ENCODE data around the gene VGLL4. TPM values are rescaled to one million over a fixed set of nuclear protein-coding genes. Genes with fewer than 3 reads are reported as not detected.

VGLL4 gene
- polyA plus RNA-seq, 4 donors = 101 to 123 (median 118) TPM

- DNase-seq (ENCODE audit: low read depth in 4 of 4, low spot score in 2 of 4) = no peak
Measured at GRCh38 chr3:11569156-11569741, 74.5 kb downstream of the VGLL4 start.

GRCh38 chr3:11568503-11569155, 75.1 kb downstream of the VGLL4 start:
- DNase-seq (ENCODE audit: low read depth in 4 of 4, low spot score in 2 of 4) = no peak

GRCh38 chr3:11567516-11568467, 75.9 kb downstream of the VGLL4 start:
- no peak for DNase-seq (ENCODE audit: low read depth in 4 of 4, low spot score in 2 of 4)

DNA sequence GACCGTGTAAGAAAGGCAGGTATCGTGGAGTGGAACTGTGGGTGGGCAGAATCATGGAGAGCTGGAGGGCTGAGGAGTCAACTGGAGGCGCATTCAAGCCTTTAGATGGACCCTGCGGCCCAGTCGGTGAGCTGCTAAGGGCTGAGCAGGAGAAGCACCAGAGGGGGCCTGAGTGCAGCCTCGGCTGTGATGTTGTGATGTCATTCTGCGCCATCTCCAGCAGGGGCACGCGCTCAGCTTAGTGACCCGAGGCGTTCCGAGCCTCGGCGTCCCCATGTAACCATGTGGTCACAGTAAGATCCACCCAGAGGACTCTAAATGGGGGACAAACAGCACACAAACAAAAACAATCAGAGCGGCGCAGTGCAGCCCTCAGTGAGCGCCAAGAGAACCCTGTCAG, 76.8 kb downstream of the VGLL4 start:
- DNase-seq (ENCODE audit: low read depth in 4 of 4, low spot score in 2 of 4) = no peak

GRCh38 chr3:11566478-11566877, 77.2 kb downstream of the VGLL4 start:
- DNase-seq (ENCODE audit: low read depth in 4 of 4, low spot score in 2 of 4) = no peak

- no peak for DNase-seq (ENCODE audit: low read depth in 4 of 4, low spot score in 2 of 4)
Measured at GRCh38 chr3:11565932-11566331, 77.8 kb downstream of the VGLL4 start.

GRCh38 chr3:11565492-11565891, 78.2 kb downstream of the VGLL4 start:
- no peak for DNase-seq (ENCODE audit: low read depth in 4 of 4, low spot score in 2 of 4)

GRCh38 chr3:11565072-11565471, 78.6 kb downstream of the VGLL4 start:
- no peak for DNase-seq (ENCODE audit: low read depth in 4 of 4, low spot score in 2 of 4)

DNA sequence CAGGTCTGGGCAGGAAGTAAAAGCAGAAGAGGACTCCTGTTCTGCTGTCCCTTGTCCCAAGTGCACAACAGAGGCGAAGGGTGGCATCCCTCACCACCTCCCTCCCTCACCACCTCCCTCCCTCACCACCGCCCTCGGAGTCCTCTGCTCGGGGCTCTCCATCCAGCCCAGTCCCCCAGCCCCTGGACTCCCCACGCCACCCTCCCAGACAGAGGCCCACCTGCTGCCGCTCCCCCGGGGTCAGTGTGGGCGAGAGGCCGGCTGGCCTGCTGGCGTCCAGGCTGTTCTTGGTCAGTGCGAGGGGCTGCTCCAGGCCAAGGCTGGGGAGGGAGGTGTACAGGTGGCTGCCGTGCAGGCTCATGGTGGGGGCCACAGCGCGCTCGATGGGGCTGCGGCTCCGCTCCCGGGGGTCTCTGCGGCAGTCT, 79.1 kb downstream of the VGLL4 start:
- DNase-seq (ENCODE audit: low read depth in 4 of 4, low spot score in 2 of 4) = no peak

DNA sequence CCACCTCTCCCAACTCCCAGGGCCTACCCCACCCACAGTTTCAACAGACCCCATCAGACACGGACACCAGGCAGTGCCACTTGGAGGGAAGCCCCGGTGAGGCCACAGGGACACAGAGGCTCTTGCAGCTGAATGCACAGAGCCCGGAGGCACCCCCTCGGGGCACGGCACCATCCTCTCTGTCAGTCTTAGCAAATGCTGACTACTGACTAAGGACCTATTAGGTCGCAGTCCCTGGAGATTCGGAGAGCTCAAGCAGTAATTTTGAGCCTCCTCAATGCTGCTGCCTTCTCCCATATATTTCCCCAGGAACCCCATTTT, 79.9 kb downstream of the VGLL4 start:
- DNase-seq (ENCODE audit: low read depth in 4 of 4, low spot score in 2 of 4) = no peak

- DNase-seq (ENCODE audit: low read depth in 4 of 4, low spot score in 2 of 4) = no peak
Measured at GRCh38 chr3:11563159-11563864, 80.4 kb downstream of the VGLL4 start.

DNA sequence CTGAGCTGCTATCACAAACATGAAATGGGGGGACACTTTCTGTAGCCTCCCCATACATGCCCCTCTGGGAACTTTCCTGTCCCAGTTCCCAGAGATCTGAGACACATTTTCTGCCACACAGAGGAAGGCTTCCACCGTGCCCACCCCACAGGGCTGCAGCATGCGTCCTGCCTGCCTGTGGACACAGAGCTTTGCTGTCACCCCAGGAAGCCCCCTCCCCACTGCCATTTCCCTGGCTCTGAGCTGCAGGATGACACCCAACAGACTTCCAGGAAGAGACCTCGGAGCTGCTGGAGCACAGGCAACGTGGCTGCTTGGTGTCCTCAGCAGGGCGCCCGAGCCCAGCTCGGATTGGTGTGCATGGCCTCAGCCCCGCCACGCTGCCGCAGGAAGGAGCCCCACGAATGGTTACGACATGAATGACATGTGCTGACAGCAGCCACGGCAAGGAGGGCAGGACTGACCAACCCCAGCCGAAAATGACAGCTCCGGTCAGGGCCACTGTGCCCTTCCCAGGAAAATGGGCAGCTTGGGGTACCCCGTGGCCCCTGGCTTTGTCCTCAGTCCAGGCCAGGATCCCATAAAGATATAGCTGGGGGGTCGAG, 81.3 kb downstream of the VGLL4 start:
- DNase-seq (ENCODE audit: low read depth in 4 of 4, low spot score in 2 of 4) = no peak

- DNase-seq (ENCODE audit: low read depth in 4 of 4, low spot score in 2 of 4) = no peak
Measured at GRCh38 chr3:11560746-11561145, 83.0 kb downstream of the VGLL4 start.

DNA sequence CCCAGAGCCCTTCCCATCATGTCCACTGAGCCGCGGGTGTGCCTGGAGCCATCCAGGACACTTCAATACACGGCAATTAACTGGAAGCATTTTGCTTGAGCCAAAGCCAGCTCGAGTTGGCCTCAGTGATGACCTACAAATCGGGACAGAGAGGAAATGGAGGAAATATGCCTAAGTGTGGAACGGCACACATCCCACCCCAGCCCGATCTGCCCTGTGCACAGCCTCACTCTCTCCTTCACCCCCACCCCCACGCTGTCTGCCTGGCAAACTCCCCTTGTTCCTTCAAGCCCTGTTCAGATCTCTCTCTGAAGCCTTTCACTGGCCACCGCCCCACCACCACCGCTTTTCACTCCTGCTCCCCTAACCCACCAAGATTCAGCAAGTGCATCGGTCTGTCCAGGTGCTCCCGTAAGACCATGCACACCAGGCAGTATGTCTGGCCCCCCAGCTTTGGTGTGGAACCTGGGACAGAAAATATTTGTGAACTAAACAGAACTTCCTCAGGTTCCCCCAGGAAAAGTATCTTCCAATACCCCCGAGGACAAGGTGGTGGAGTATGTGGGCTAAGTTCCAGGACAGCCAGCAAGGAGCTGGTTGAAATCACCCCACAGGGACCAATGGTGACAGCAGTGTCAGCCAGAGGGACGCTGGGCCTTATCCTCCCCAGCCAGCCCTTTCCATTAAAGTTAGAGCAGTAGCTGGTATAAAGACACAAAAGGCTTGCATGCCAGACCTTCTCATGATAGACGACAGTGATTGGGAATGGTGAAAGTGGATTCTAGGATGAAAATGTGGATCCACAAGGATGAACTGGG, 83.7 kb downstream of the VGLL4 start:
- no peak for DNase-seq (ENCODE audit: low read depth in 4 of 4, low spot score in 2 of 4)

DNA sequence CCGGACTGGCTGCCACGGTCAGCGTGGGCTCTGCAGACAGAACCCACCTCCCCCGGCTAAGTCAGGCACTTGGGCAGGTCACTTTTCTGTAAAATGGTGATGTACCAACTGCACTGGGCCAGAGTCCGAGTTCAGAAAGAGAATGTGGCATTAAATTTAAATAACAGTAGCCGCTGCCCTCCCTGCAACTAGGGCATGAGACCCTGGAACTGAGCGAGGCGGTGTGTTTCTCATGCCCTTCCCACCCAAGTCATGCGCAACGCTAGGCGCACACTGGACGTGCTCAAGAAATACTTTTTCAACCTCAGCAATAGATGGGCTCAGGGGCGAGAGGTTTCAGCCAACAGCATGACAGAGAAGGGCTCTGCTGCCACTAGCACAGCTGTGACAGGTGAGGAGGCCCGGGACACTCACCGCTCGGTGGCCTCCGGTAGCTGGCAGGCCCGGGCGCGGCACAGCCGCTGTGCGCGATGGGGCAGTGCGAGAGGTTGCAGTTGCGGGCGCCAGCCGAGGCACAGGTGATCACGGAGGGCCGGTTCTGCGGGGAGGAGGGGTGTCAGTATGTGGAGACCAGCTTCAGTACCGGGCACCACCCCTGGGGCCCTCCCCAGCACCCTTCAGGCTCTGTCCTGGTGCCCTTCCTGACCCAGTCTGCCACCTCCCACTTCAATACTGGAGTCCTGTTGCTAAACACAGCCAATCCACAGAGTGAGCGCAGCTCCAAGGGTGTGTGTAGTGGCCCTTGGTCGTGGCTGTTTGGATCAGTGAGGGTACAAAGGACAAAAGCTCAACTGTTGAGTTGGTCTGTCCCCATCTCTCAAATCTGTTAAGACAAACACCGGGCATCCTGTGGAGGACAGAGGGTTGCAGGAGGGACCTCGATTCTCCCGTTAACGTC, 84.5 kb downstream of the VGLL4 start:
- DNase-seq (ENCODE audit: low read depth in 4 of 4, low spot score in 2 of 4) = no peak

DNA sequence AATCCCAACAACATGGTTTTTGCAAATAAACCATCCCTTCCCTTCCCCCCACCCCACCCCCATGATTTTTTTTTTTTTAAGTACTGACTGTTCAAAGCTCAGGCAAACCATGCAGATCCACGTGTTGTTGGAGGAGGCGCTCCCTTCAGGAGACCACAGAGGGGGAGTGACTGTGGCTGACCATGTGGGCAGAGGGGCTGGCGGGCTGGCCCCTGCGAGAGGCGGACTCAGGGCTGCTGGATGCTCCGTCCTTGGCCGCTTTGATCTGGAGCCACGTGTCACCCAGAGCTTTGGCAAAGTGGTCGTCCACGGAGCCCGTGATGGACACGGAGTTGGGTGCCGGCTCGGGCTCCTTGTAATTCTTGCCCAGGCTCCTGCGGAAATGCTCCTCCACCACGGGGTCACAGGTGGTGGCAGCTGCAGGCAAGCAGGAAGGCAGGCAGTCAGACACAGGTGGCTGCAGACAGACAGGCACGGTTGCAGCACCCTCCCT, 85.3 kb downstream of the VGLL4 start:
- no peak for DNase-seq (ENCODE audit: low read depth in 4 of 4, low spot score in 2 of 4)

- DNase-seq (ENCODE audit: low read depth in 4 of 4, low spot score in 2 of 4) = no peak
Measured at GRCh38 chr3:11558002-11558401, 85.7 kb downstream of the VGLL4 start.

DNA sequence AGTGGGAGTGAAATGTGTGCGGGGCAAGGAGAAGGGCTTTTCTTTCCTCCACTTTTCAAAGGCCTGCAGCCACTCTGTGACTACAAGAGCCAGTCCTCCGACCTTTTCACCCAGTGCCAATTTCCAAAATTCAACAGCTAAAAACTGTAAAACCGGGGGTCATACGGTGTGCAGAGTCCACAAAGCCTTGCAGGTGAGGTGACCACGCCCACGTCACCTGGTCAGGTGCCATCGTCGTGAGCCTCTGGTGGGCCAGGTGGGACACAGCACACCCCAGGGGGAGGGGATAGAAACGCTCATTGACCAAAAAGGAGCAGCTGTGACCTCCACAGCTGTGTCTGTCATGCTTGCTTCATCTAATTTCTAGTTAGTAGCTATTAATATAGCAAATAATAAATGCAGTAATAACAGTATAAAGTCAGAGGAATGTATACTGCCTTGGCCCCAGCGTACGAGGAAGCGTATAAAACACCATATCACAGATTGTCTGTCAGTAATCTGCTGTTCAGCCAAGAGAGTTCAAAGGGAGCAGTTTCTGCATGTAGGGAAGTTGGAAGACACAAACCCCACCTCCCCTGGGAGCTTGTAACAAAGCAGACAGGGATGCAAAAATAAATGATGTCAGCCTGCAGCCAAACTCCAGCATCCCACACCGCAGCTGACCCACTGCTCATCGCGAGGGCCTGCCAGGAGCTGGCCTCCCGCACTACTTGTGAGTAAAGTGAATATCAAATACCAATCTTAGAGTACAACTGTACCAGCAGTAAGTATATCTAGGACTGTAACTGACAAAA, 86.7 kb downstream of the VGLL4 start:
- DNase-seq (ENCODE audit: low read depth in 4 of 4, low spot score in 2 of 4) = no peak

Measured in left renal cortex interstitium (tissue), 4 donors.